ENCODE results near the gene RAB21.
"Not testable (repeated sequence)": the region's sequence is repeated elsewhere in the genome, so short reads cannot be mapped to it uniquely, and the experiment has no call there.

Gene RAB21

DNA sequence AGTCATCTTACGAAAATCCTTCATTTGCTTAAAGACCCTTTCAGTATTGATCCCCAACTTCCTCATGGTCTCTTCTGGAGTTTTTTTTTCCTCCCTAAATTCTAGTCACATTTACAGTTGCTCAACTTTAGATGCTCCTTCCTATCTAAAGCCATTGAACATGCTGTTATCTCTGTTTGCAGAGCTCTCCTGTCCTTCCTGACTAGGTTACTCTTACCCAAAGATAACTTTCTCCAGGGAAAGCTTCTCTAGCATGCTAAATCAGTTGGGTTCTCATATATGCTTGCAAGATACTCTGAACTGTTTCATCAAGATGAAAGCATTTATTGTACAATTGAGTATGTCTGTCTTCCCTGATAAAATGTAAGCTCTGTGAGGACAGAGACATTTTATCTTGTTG lies 1.8 kb upstream of the RAB21 start:
- no peak for DNase-seq

DNA sequence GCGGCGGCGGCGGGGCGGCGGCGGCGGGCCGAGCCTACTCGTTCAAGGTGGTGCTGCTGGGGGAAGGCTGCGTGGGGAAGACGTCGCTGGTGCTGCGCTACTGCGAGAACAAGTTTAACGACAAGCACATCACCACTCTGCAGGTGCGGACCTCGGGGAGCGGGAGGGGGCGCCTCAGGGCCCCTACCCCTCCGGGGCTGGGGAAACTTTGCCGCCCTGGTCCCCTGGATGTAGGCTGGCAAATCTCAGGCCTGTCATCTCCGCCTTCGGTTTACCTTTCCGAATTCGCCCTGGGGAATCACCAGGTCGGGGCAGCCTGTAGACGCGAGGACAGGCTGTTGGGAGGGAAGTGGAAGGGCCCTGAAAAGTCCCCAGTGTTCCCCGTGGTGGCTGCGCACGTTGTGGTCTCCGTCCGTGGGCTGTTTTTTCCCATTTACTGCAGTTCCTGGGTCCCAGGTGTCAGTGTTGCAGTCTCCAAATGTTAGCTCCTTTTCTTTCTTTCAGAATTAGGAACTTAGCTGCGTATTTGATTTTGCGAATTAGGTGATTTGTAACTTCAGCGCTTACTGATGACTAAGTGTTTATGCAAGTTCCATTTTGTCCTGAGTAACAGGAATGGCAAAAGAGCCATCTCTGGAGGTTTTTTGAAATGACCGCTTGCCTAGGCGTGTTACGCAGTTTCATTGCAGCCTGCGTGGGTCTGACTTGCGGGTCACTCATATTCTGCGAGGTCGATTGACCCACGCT lies 656 bp downstream of the RAB21 start:
- peak; percentile 62 to 73 for DNase-seq

DNA sequence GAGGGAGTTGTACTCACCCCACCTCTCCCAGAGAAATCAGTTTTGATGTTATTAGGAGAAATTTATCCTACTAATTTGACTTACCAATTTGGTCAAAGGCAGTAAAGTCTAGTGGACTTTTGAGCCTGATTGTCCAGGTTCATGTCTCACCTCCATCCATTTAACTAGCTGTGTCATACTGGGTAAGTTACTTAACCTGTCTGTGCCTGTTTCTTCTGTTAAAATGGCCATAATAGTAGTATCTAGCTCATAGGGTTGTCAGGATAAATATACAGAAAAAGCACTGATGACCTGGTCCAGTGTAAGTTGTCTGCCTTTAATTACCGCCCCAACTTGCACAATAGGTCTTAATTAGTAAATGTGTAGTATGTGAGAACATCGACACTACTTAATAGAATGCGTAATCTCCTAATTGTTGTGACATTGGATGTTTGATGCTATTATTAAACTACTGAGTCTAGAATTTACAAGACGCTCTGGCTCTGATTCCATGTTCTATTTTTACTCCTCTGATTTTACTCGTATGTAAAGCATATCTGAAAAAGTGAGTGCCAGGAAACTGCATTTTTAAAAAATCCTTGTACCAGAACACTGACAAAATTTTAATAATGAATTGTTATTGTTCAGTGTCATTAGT lies 1.5 kb downstream of the RAB21 start:
- DNase-seq = no peak

DNA sequence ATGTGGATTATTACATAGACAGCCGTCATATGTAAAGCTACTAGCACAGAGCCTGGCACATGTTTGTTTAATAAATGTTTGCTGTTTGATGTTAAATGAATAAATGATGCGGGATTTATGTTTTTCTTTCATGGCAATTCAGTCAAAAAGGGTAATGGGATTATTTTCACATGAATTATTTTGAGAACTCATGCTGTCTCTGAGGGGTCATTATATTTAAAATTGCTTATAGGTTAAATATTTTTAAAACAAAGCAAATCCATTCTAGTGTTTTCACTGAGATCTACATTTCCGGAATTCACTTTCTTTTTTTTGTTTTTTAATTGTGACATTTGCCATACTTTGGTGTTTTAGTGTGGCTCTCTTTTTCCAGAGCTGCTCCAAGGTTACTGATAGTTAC lies 5.3 kb downstream of the RAB21 start:
- DNase-seq = no peak

DNA sequence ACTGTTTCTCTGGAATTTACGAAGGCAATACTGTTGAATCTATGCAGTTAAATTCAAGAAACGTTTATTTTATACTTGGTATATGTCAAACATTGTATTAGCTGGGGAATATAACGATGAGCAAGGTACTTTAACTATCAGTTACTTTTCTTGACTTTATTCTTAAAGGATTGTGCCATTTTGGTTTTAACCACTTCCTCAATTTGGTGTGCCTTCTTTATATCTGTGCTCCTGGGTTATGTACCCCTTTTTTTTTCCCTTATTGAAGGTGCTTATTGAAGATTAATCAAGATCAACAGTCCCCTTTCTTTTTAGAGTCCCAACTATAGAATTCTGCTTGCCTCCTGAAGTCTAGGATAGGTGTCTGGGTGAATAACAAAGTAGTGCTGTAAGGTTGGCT lies 5.8 kb downstream of the RAB21 start:
- no peak for DNase-seq

DNA sequence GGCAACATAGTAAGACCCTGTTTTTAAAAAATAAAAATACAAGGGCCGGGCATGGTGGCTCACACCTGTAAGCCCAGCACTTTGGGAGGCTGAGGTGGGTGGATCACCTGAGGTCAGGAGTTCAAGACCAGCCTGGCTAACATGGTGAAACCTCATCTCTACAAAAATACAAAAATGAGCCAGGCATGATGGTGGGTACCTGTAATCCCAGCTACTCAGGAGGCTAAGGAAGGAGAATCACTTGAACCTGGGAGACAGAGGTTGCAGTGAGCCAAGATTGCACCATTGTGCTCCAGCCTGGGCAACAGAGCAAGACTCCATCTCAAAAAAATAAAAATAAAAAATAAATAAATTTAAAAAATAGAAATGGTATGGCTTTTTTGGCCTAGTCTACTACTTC lies 6.7 kb downstream of the RAB21 start:
- DNase-seq = not testable (repeated sequence)

DNA sequence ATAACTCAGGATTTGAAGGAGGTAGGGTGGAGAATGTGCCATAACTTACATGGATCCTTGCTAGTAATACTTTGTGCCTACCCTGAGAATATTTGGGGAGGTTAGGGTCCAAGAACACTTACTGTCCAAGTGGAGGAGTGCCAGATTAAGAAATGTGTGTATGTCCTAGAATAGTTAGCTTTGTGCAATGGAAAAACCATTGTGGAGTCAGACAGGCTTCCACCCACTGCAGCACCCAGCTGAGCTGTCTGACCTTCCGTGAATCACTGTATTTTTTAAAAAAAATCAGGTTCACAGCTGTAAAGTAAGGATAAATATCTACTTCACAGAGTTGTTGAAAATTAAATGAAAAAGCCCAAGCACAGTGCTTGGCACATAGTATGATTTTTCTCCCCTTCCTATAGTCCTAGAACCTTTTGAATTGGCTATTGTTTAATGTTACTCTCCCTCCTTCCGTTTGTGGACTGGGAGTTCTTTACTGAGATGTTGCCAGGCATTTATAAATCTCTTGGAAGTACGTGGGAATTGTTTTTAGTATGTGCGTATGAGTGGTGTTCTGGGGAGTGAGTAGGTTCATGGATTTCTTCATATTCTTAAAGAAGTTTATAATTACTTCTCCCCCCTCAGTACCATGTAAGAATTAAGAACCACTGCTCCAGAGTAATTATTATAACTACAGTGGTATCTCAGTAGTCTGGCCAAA lies 9.2 kb downstream of the RAB21 start:
- DNase-seq = no peak

DNA sequence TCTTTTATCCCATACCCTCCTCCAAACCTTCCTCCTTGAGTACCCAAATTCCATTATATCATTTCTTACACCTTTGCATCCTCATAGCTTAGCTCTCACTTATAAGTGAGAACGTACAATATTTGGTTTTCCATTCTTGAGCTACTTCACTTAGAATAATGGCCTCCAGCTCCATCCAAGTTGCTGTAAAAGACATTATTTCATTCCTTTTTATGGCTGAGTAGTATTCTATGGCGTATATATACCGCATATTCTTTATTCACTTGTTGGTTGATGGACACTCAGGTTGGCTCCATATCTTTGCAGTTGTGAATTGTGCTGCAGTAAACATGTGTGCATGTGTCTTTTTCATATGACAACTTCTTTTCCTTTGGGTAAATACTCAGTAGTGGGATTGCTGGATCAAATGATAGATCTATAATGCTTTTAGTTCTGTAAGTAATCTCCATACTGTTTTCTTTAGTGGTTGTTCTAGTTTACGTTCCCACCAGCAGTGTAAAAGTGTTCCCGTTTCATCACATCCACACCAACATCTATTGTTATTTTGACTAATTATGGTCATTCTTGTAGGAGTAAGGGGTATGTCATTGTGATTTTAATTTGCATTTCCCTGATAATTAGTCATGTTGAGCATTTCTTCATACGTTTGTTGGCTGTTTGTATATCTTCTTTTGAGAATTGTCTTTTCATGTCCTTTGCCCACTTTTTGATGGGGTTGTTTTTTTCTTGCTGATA lies 10.1 kb downstream of the RAB21 start:
- no peak for DNase-seq

DNA sequence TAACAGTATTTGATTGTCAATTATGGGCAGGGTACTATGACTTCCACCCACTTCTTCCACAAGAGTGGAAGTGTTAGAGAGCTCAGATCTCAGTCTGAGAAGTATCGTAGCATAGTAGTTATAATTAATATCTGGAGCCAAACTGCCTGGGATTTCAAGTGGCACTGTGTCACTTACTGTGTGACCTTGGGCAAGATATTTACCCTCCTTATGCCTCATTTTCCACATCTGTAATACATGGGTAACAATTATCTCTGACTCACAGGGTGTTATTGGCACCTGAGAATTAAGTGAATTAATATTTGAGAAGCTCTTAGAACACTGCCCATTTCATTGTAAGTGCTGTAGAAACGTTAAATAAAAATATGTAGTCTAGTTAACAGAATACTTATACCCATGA lies 11.5 kb downstream of the RAB21 start:
- DNase-seq = no peak

DNA sequence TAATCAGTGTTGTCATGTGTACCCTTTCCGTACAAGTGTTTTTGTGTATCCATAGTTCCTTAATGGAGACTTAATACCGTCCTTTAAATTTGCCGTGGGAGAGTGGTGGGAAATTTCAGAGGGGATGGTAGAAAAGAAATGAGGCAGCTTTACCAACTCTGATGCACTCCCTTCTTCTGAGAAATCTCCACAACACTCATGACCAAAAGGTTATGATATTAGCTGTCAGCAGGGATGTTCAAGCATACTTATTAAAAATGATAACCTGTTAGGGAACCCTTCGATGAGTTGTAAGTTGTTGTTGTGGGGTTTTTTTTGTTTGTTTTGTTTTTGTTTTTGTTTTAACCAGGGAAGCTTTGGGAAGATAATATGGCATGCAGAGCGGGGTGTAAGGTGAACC lies 12.5 kb downstream of the RAB21 start:
- no peak for DNase-seq

DNA sequence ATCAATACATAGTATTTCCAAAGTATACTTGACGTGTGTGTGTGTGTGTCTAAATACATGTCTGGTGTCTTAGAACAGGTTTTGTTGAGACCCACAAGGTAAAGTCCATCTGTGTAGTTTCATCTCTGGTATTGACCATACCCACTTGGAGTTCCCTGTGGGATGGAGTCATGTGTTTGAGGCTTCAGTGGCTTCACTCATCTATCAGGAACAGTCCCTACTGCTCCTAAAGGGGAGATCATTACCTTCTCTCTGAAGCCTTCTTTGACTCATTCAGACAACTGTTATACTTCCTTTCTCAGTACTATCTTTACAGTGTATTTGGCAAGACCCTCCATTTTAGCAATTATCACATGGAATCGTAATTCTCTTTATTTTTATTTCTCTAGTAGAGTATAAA lies 14.2 kb downstream of the RAB21 start:
- DNase-seq = no peak

DNA sequence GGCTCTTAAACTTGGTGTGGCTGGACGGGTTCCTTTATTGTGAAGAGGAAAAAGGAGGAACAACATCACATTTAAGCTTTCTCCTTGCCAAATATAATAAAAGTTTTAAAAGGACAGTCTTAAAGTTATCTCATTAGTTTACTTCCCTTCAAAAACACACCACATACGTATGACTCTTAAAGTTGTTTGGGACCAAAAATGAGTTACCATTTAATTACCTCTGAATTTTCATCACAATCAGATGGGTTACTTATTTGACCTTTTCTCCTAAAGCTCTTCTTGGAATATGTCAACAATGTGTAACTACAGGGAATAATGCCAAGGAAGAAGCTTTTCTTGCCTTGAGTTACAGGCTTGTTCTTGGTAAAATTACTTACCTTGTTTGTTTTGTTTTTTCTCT lies 16.4 kb downstream of the RAB21 start:
- DNase-seq = no peak

DNA sequence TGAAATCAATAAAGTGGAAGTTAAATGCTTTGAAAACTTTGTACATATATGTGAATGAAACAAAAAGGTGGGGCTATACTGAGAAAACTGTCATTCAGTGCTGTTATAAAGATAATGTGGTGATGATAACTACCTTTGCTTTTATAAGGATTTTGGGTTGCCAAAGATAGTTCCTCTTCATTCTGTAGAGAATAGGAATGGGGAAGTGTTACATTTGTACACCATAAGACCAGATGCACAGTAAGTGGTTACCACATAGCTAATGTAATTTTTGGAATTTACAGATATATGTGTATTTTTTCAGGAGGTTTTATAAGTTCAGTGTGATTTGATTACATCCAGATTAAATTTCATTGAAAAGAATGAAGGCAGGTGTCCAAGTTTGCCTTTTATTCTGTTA lies 18.1 kb downstream of the RAB21 start:
- DNase-seq = no peak

DNA sequence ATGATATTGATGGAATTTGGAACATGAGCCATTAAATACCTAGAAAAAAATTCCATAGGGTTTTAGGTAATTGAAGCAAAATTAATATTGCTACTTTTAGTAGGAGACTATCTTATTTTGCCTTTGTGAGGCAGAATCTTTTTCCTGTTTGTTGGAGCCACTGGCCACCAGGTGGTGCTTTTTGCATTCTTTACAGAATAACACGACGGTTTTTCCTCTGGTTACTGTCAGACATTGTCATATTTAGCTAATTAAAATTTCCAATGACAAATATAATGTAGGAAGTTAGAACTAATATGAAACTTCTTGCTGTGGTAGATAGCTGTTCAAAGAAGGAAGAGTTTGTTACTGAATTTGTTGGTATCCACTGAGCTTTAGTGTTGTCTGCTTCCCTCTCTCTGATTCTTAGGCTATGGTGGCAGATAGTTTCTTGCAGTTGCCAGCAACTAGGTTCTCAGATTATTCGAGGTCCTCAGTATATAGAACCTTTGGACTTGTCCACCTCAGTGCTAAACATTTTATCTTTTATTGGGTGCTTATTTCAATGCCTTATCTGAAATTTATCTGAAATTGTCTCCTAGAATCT lies 25.7 kb downstream of the RAB21 start:
- peak; percentile 33 to 57 for DNase-seq

DNA sequence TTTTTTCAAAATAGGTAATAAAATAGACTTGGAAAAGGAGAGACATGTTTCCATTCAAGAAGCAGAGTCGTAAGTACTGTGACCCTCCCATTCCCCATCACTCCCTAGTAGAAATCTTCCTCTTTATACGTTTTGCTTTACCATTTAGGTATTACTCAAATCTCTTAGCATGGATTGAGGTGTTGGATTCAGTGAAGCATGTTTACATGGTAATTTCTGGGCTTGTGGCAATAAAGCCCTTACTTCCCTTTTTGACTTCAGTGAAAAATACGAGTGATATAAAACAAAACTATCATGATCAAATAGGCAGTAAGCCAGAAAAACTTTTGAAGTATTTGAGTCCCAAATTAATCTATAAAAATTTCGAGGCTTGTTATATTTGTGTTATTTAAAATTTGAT lies 27.4 kb downstream of the RAB21 start:
- DNase-seq = no peak

DNA sequence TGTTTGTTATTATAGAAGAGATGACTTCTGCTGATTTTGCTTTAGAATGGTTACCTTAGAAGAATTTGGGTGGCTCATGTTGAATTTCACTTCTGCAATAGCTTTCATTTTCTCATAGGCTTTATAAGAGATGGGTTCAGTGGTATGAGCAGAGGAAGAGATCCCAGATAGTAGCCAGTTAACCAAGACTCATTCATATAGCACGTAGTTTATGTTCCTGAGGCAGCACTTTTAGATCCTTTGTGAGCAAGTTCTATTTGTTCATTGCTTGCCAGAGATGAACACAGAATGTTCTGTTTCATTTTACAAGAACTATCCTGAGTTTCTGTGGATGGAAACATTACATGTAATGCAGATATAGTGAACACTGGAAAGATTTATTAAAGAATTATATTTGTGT lies 32.2 kb downstream of the RAB21 start:
- no peak for DNase-seq

DNA sequence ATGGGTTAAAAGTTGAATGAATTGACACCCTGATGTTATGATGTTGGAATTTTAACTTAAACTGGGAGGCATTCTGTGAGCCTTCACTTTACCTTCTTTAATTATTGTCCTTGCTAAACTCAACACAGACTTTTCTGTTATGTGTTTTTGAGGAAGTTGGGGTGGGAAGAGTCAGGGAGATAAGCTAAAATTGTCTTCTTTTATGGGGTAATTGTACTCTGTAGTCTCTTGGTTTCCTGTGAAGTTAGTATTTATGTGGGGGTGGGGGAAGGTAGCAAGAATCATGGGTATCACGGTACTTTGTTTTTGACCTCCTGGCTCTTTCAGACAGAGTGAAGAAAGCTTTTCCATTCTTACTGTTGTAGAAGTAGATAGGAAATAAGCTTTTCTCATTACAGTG lies 32.9 kb downstream of the RAB21 start:
- no peak for DNase-seq

DNA sequence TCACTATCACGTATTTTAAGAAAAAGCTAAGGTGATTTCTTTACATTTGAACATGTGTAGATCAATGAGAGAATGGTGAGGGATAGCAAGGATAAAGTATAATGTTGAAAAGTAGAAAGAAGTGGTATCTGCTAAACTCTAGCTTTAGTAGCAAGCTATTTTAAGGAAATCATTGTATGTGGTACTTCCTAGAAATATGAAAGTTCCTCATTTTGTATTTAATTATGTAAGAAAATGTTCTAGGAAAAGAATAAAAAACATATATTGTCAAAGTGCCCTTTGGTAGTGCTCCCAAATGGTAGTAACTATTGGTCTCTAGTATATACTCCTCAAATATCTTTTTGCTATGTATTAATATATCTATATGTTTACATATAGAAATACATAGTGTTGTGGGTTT lies 35.7 kb downstream of the RAB21 start:
- no peak for DNase-seq

DNA sequence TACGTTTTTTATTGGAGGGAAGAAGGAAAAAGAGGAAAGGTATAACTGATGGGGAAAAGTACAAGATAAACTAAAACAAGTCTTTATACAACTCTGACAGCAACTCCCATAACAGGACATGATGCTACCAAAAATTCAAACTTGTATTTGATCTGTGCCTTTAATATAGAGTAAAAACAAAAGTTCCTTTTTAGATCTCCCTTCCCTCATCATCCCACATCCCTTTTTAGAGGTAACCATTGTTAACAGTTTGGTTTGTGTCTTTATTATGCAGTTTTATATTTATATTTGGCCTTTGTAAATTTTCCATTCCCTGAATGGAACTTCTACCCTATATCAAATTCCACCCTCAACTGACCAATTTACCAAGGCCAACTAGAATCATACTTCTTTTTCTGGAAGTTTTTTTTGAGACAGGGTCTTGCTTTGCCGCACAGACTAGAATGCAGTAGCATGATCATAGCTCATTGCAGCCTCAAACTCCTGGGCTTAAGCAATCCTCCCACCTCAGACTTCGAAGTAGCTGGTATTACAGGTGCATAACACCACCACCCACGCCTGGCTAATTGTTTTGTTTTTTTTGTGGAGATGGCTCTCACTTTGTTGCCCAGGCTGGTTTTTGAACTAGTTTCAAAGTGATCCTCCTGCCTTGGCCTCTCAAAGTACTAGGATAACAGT lies 36.9 kb downstream of the RAB21 start:
- DNase-seq = no peak

DNA sequence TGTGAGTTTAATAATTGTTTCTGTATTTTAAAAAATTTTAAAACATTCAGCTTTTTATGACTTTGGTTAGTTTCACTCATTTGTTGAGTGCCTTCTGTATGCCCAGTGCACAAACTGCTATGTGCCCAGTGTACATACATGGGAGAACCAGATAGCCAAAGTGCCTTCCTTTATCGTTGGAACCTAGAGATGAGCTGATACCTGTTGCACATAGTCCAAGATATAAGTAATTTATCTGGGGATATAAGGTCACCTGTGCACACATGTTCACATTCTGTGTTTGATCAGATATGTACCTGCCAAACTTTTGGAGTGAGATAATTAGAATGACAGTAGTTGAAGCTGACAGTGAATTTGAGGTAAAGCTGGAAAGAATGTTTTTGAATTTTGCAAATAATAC lies 37.9 kb downstream of the RAB21 start:
- no peak for DNase-seq

DNA sequence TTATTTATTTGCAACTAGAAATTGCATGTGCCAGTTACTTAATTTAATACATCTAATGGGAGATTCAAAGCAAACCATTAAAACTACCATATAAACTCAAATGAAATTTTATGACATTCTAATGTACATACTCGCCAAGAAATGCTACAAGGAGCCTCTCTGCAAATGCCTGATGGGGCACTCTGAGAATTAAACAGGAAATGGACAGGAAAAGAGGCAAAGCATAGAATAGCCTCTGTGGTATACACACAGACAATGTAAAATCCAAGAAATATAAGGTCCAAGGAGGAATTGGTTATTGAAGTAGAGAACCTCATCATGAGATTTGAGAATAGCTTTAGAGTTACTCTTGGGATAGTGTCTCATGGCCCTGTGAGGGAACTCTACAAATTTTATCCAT lies 41.2 kb downstream of the RAB21 start:
- DNase-seq = no peak

DNA sequence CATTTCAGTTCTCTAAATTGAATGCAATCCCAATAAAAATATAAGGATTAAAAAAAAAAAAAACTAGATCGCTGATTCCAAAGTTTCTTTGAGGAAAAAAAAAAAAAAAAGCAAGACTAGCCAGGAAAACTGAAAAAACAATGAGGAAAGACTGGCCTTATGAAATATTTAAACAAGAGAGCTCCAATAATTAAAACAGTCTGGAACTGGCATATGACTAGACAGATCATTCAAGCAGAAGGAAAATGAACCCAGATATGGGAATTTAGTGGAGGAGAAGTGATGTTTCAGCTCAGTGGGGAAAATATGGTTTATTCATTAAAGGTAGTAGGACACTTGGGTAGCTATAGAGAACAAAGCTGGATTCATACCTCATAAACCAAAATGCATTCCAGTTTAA lies 42.9 kb downstream of the RAB21 start:
- DNase-seq = no peak

DNA sequence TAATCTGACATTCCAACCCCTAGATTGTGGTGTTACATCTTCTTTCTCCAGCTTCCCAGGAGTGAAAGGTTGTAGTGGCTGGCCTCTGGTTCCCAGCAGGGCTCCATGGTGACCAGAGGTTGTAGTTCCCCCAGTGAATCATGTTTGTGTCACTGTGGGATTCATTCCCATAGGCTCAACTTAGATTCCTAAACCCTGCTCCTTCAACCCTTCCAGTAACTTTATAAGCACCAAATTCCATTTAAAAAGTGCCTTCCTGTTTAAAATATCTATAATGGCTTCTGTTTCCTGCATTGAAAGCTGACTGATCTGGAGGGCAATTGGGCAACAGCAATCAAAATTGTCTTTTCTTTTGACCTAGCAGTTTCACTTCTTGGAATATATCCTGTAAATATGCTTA lies 44.4 kb downstream of the RAB21 start:
- DNase-seq = no peak
